RPMI7951 (cell line): Measurements from ENCODE around the gene DTNB. TPM values are rescaled to one million over a fixed set of nuclear protein-coding genes. Genes with fewer than 3 reads are reported as not detected.
"Not testable (repeated sequence)": the region's sequence is repeated elsewhere in the genome, so short reads cannot be mapped to it uniquely, and the experiment has no call there.

ENCODE experiments used
- DNase-seq: peaks from one replicate; pipeline ENCODE4 v3.0.0-alpha.2; 2012; ENCODE audit warnings: low read depth
- total RNA-seq: library from RNA; depleted of rRNA; stranded (reverse); fragments of >200 nt; shearing (Covaris generic); gene quantifications from 2 replicates; pipeline ENCODE4 v1.2.3, GENCODE V29; 2014

Gene DTNB
- total RNA-seq, 1 experiment from 2014 or later = 8.4 TPM

- DNase-seq = no peak
Measured at GRCh38 chr2:25544445-25544844, 128.9 kb downstream of the DTNB start.

- DNase-seq = no peak
Measured at GRCh38 chr2:25543939-25544338, 129.4 kb downstream of the DTNB start.

GRCh38 chr2:25541378-25541777 lies 132.0 kb downstream of the DTNB start:
- no peak for DNase-seq

- DNase-seq = no peak
Measured at GRCh38 chr2:25539136-25539535, 134.2 kb downstream of the DTNB start.

- no peak for DNase-seq
Measured at GRCh38 chr2:25537526-25537925, 135.9 kb downstream of the DTNB start.

GRCh38 chr2:25535411-25536289 lies 137.7 kb downstream of the DTNB start:
- not testable (repeated sequence) for DNase-seq

GRCh38 chr2:25534937-25535336 lies 138.4 kb downstream of the DTNB start:
- not testable (repeated sequence) for DNase-seq

GRCh38 chr2:25534455-25534854 lies 138.9 kb downstream of the DTNB start:
- DNase-seq = no peak

GRCh38 chr2:25533771-25534170 lies 139.6 kb downstream of the DTNB start:
- not testable (repeated sequence) for DNase-seq

- DNase-seq = no peak
Measured at GRCh38 chr2:25532521-25532920, 140.9 kb downstream of the DTNB start.

GRCh38 chr2:25529034-25529433 lies 144.3 kb downstream of the DTNB start:
- DNase-seq = peak; percentile 30

- peak; percentile 79 for DNase-seq
Measured at GRCh38 chr2:25528173-25528572, 145.2 kb downstream of the DTNB start.

GRCh38 chr2:25524507-25524906 lies 148.9 kb downstream of the DTNB start:
- no peak for DNase-seq

GRCh38 chr2:25523060-25523459 lies 150.3 kb downstream of the DTNB start:
- DNase-seq = no peak

- DNase-seq = peak; percentile 77
Measured at GRCh38 chr2:25521665-25522387, 151.6 kb downstream of the DTNB start.

- DNase-seq = no peak
Measured at GRCh38 chr2:25521126-25521525, 152.3 kb downstream of the DTNB start.

GRCh38 chr2:25517701-25518100 lies 155.7 kb downstream of the DTNB start:
- DNase-seq = peak; percentile 21

GRCh38 chr2:25514043-25514637 lies 159.2 kb downstream of the DTNB start:
- DNase-seq = no peak

- DNase-seq = no peak
Measured at GRCh38 chr2:25512707-25513106, 160.7 kb downstream of the DTNB start.

GRCh38 chr2:25506226-25506625 lies 167.2 kb downstream of the DTNB start:
- DNase-seq = no peak

GRCh38 chr2:25505622-25506021 lies 167.8 kb downstream of the DTNB start:
- no peak for DNase-seq

GRCh38 chr2:25505182-25505581 lies 168.2 kb downstream of the DTNB start:
- DNase-seq = no peak

- DNase-seq = no peak
Measured at GRCh38 chr2:25504266-25504665, 169.1 kb downstream of the DTNB start.
